Keratinocyte (primary cell): ENCODE measurements around the gene GRIK4. TPM values are rescaled to one million over a fixed set of nuclear protein-coding genes. Genes with fewer than 3 reads are reported as not detected.

Source experiments
- DNase-seq: peaks from one replicate; pipeline ENCODE4 v3.0.0-alpha.2; 2011; ENCODE audit warnings: low read depth, missing footprints, low spot score
- FAIRE-seq: peaks from 2 replicates; lab custom pipeline; 2011; peaks lifted over from hg19 to GRCh38; lab: Jason Lieb, UNC
- H2AFZ ChIP-seq: 2 replicates; pipeline ENCODE4 v1.6.0; 2012; ENCODE audit warnings: low read length, control low read depth, inconsistent platforms; ENCODE audit not compliant: control insufficient read depth
- H3K27ac ChIP-seq: 2 replicates; pipeline ENCODE4 v1.5.1; 2011; ENCODE audit warnings: low read length; ENCODE audit not compliant: control insufficient read depth, insufficient read depth
- H3K27me3 ChIP-seq: 3 replicates; pipeline ENCODE4 v1.6.0; 2011; ENCODE audit warnings: low read length; ENCODE audit not compliant: control insufficient read depth, insufficient read depth; ENCODE audit errors: extremely low read depth
- H3K36me3 ChIP-seq, 2 experiments: 2 replicates in 1 of 2; 3 replicates in 1 of 2; pipeline ENCODE4 v1.5.1; 2011; ENCODE audit warnings: low read length in 2 of 2, mild to moderate bottlenecking in 1 of 2; ENCODE audit not compliant: control insufficient read depth in 2 of 2, insufficient read depth in 2 of 2; ENCODE audit errors: extremely low read depth in 1 of 2
- H3K4me1 ChIP-seq: 3 replicates; pipeline ENCODE4 v1.5.1; 2011; ENCODE audit warnings: low read length; ENCODE audit not compliant: control insufficient read depth, insufficient read depth; ENCODE audit errors: extremely low read depth
- H3K4me2 ChIP-seq: 3 replicates; pipeline ENCODE4 v1.6.0; 2011; ENCODE audit warnings: low read depth, low read length; ENCODE audit not compliant: control insufficient read depth, insufficient read depth; ENCODE audit errors: extremely low read depth
- H3K4me3 ChIP-seq, 3 experiments: fragments of 200-600 bp in 1 of 3; sonication (generic) in 1 of 3; 2 replicates in 2 of 3; 3 replicates in 1 of 3; pipeline ENCODE4 v1.5.1; 2011 to 2016; ENCODE audit warnings: low read length in 3 of 3, mild to moderate bottlenecking in 3 of 3, control low read depth in 2 of 3, inconsistent platforms in 1 of 3, low read depth in 1 of 3, mixed read lengths in 1 of 3, mixed run types in 1 of 3, moderate library complexity in 1 of 3; ENCODE audit not compliant: control insufficient read depth in 2 of 3, insufficient read depth in 2 of 3; ENCODE audit errors: extremely low read depth in 1 of 3
- H3K79me2 ChIP-seq: 2 replicates; pipeline ENCODE4 v1.6.0; 2012; ENCODE audit warnings: low read length; ENCODE audit not compliant: control insufficient read depth, insufficient read depth
- H3K9ac ChIP-seq: 3 replicates; pipeline ENCODE4 v1.6.0; 2011; ENCODE audit warnings: low read length; ENCODE audit not compliant: control insufficient read depth, insufficient read depth; ENCODE audit errors: extremely low read depth
- H3K9me1 ChIP-seq: 3 replicates; pipeline ENCODE4 v1.6.0; 2011; ENCODE audit warnings: low read length; ENCODE audit not compliant: control insufficient read depth, insufficient read depth; ENCODE audit errors: extremely low read depth
- H3K9me3 ChIP-seq: 2 replicates; pipeline ENCODE4 v1.5.1; 2012; ENCODE audit warnings: low read depth, low read length; ENCODE audit not compliant: control insufficient read depth
- H4K20me1 ChIP-seq: 3 replicates; pipeline ENCODE4 v1.6.0; 2011; ENCODE audit warnings: low read length; ENCODE audit not compliant: control insufficient read depth, insufficient read depth; ENCODE audit errors: extremely low read depth
- EZH2 ChIP-seq: IDR thresholded peaks from one replicate; pipeline ENCODE4 v1.6.1; 2012; ENCODE audit warnings: inconsistent platforms, mild to moderate bottlenecking, low read length, moderate library complexity
- dilution Hi-C: fragments of 300-500 bp; cut with MboI; formaldehyde crosslinking; loops from one replicate; pipeline ENCODE4 v1.7.0; 2020; ENCODE audit warnings: low sequenced_read_pairs; ENCODE audit not compliant: extremely low pct_ligation_motif_present
- polyA plus RNA-seq, 5 experiments: library from polyadenylated mRNA; depleted of rRNA in 3 of 5; stranded (reverse) in 3 of 5; stranded (forward) in 1 of 5; unstranded in 1 of 5; fragments of >200 nt; gene quantifications; 1 replicate in 1 of 5; 2 replicates in 3 of 5; 3 replicates in 1 of 5; pipeline versions ENCODE4 v1.2.1 to v1.2.3, GENCODE V29; 2011 to 2012; ENCODE audit warnings: missing spikeins in 2 of 5, low read depth in 1 of 5, low replicate concordance in 1 of 5
- TF ChIP-seq, protein P1 (sequence below), 3 experiments: IDR thresholded peaks in 1 of 3; conservative IDR thresholded peaks in 1 of 3; optimal IDR thresholded peaks in 1 of 3; 2 replicates in 2 of 3; 3 replicates in 1 of 3; pipeline versions ENCODE3 to v1.5.1; 2011; ENCODE audit warnings: low read length in 3 of 3, mild to moderate bottlenecking in 3 of 3, moderate library complexity in 2 of 3, control low read depth in 1 of 3, inconsistent platforms in 1 of 3; ENCODE audit not compliant: insufficient read depth in 2 of 3; ENCODE audit errors: extremely low read depth in 1 of 3

The GRIK4 gene
- polyA plus RNA-seq, 1 donor (not counting 4 experiments of a cell fraction or from before 2014, with no cell fraction given) = not detected

DNA sequence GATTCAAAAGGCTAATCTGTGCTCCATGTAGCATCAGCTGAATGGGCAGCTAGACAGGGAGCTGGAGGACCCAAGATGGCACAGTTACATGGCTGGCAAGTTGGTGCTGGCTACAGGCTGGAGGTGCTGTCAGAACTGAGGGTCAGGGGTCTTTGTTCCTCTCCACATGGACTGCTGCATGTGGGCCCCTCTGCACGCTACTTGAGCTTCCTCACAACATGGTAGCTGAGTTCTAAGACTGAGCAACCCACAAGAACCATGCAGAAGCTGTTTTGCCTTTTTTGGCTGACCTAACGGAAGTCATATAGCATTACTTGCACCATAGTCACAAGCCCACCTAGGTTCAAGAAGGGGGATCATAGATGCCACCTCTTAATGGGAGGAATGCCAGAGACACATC lies 196.1 kb downstream of the GRIK4 start:
- H4K20me1 ChIP-seq = no peaks in the 10 kb centered on the region
- H3K9me3 ChIP-seq = no peaks in the 10 kb centered on the region
- H3K4me3 ChIP-seq = no peak overlapping the region
- H3K36me3 ChIP-seq = no peaks in the 10 kb centered on the region
- FAIRE-seq (no peak), DNase-seq (no peak)
- H2AFZ ChIP-seq = no peak overlapping the region
- dilution Hi-C loops = no loop called here
- peaks cover 6% of the 10 kb centered on the region for H3K27me3 ChIP-seq
- H3K79me2 ChIP-seq = no peaks in the 10 kb centered on the region
- H3K4me2 ChIP-seq = no peak overlapping the region
- no peak for TF ChIP-seq EZH2
- TF ChIP-seq, protein P1, sequence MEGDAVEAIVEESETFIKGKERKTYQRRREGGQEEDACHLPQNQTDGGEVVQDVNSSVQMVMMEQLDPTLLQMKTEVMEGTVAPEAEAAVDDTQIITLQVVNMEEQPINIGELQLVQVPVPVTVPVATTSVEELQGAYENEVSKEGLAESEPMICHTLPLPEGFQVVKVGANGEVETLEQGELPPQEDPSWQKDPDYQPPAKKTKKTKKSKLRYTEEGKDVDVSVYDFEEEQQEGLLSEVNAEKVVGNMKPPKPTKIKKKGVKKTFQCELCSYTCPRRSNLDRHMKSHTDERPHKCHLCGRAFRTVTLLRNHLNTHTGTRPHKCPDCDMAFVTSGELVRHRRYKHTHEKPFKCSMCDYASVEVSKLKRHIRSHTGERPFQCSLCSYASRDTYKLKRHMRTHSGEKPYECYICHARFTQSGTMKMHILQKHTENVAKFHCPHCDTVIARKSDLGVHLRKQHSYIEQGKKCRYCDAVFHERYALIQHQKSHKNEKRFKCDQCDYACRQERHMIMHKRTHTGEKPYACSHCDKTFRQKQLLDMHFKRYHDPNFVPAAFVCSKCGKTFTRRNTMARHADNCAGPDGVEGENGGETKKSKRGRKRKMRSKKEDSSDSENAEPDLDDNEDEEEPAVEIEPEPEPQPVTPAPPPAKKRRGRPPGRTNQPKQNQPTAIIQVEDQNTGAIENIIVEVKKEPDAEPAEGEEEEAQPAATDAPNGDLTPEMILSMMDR (optimal IDR thresholded peaks at IDR 0.05 in 1 of 3, IDR thresholded peaks at IDR 0.05 in 1 of 3, conservative IDR thresholded peaks at IDR 0.05 in 1 of 3; ENCODE audit: extremely low read depth in 1 of 3, insufficient read depth in 2 of 3, low read length in 3 of 3) = no peak
- H3K4me1 ChIP-seq = peaks cover 5% of the 10 kb centered on the region
- no peaks in the 10 kb centered on the region for H3K9me1 ChIP-seq
- no peak overlapping the region for H3K9ac ChIP-seq
- no peak overlapping the region for H3K27ac ChIP-seq

DNA sequence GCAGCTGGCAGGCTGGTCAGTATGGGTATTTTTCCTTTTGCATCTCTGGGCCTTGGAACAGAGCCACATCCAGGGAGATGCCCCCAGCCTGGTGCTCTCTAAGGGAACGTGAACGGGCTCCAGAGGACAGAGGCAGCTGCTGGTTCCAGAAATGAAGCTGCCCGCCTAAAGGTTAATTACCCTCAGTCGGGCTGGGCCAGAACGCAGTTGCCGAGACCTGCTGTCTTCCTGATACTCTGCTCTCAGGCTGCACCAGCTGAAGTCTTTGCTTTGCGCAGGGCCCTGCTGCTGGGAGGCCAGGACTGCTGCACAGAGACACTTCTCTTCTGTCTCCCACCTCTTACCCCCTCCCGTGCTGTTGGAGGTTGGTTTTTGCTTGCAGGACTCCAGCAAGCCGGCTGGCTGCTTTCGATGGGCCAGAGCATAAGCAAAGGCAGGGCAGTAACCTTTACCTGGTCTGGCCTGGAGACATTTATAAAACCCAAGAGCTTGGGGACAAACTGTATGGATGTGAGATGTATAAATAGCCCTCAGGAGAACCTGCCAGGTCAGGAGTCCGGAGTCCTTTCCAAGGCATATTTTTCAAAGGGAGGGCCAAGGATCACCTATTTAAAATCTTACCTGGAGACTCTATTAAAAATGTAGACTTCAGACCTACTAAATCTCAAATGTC lies 197.1 kb downstream of the GRIK4 start:
- Histone ChIP-seq H3K27me3 (peaks cover 10% of the 10 kb centered on the region), H3K9me3 (no peaks in the 10 kb centered on the region), H2AFZ (no peak overlapping the region), H3K4me2 (no peak overlapping the region), H3K4me1 (peaks cover 5% of the 10 kb centered on the region), H3K4me3 (no peak overlapping the region), H3K9me1 (no peaks in the 10 kb centered on the region), H3K79me2 (no peaks in the 10 kb centered on the region), H4K20me1 (no peaks in the 10 kb centered on the region), H3K27ac (no peak overlapping the region), H3K9ac (no peak overlapping the region), H3K36me3 (no peaks in the 10 kb centered on the region)
- TF ChIP-seq EZH2 = no peak
- DNase-seq = no peak
- dilution Hi-C loops = no loop called here
- no peak for FAIRE-seq

DNA sequence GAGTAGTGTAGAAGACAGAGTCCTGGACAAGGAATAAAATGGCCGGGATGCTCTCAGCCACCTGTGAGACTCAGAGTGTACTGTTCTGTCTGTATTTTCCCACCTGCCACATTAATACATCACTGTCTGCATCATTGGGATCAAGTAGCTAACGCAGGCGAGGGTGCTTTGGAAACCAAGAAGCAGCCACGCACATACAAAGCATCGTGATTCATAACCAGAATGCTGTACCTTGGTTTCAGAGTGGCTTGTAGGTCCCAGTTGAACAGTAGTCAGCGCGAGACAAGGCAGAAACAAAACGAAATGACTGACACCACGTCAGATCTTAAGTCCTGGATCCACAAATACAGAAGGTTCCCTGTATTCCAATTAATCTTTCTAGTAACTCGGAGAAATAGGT lies 198.3 kb downstream of the GRIK4 start:
- Histone ChIP-seq H3K27ac (no peak overlapping the region), H3K36me3 (no peaks in the 10 kb centered on the region), H3K79me2 (no peaks in the 10 kb centered on the region), H2AFZ (no peak overlapping the region), H3K4me1 (peaks cover 5% of the 10 kb centered on the region), H3K4me3 (no peak overlapping the region), H3K9me3 (no peaks in the 10 kb centered on the region), H3K9ac (no peak overlapping the region), H3K9me1 (no peaks in the 10 kb centered on the region), H3K4me2 (no peak overlapping the region), H4K20me1 (no peaks in the 10 kb centered on the region), H3K27me3 (peaks cover 13% of the 10 kb centered on the region)
- TF ChIP-seq, protein P1 (optimal IDR thresholded peaks at IDR 0.05 in 1 of 3, IDR thresholded peaks at IDR 0.05 in 1 of 3, conservative IDR thresholded peaks at IDR 0.05 in 1 of 3; ENCODE audit: extremely low read depth in 1 of 3, insufficient read depth in 2 of 3, low read length in 3 of 3) = no peak
- no peak for TF ChIP-seq EZH2
- DNase-seq (no peak), FAIRE-seq (no peak)
- dilution Hi-C loops = no loop called here
